GM20431 (cell line): ENCODE data around the gene SLC10A7.

Experiments used
- in situ Hi-C: fragments of 300-500 bp; cut with MseI, MboI; formaldehyde crosslinking; loops from one replicate; pipeline ENCODE4 v1.15.0; 2020; ENCODE audit warnings: low sequenced_read_pairs; ENCODE audit not compliant: unreplicated experiment

The SLC10A7 gene

GRCh38 chr4:146498291-146498690 is 23.4 kb downstream of the SLC10A7 start:
- in situ Hi-C loops: no loop called here

DNA sequence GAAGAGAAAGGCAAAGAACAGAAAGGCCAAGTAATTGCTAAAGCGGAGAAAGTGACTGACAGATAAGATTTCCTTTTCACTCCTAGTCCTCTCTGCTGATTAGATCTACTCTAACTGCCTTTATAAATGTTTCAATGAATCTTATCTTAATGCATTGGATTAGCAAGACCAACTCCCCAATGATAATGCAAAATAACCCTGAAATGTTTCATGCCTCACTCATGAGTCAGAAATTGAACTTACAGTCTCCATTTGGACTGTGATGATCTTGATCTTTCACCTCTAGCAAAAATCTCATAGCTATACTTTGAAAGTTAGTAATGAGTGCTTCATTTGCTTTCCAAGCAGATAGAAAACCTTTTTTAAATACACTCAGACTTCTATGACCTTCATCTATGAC is 26.5 kb downstream of the SLC10A7 start:
- in situ Hi-C loops: no loop called here

DNA sequence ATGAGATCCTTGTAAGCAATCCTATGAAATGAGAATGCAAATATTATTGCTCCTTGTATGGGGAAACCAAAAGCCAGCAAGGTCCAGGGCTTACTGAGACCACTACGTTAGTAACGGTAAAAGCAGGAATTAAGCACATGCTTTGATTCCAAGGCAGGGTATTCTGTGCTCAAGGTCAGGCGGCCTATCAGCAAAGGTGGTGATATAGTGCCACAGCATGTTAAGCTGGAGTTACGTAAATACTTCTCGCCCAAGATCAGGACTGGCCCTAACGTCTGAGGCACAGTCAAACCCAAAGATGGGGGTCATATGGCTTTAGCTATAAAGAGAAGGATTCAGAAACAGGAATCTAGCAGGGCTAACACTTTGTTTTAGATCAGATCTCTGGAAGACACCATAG is 27.6 kb downstream of the SLC10A7 start:
- in situ Hi-C loops: no loop called here

- in situ Hi-C loops: no loop called here
Measured at GRCh38 chr4:146490106-146490505, 31.6 kb downstream of the SLC10A7 start.

GRCh38 chr4:146488495-146489174 is 33.1 kb downstream of the SLC10A7 start:
- in situ Hi-C loops: no loop called here

DNA sequence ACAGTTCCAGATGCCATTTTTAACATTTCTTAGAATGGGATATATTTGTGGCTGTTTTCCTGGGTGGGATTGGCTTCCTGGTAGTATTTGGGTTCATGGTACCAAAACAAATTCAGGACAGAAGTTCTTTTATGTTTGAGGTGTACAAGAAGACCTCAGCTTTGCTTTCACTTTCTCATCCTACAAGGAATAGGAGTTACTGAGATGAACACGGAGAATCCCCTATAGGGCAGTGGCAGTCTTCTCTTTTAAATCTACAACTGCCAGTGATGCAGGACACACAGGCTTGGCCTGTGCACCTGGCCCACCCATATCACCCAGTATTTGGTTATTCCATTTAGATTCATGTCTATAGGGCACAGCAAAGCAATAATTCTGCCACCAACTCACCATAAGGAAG is 35.2 kb downstream of the SLC10A7 start:
- in situ Hi-C loops: no loop called here

GRCh38 chr4:146485968-146486367 is 35.8 kb downstream of the SLC10A7 start:
- in situ Hi-C loops: no loop called here

GRCh38 chr4:146482788-146483187 is 39.0 kb downstream of the SLC10A7 start:
- in situ Hi-C loops: no loop called here

DNA sequence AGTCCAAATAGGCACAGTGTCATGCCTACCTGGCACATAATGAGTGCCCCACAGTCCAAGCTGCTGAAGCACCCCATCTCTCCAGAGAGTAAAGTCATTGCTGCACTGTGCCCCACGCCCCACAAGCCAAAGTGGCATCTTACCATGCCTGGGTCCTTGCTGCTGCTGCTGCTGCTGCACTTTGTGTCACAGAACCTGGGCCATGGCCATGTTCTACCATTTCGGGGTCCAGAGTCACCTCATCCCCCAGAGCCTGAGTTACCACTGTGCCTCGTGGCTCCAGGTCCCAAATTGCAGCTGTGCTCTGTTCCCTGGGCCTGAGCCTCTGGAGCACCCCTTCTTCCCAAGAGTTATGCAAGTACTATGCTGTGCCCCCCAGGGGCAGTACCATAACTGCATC is 40.5 kb downstream of the SLC10A7 start:
- in situ Hi-C loops: no loop called here

DNA sequence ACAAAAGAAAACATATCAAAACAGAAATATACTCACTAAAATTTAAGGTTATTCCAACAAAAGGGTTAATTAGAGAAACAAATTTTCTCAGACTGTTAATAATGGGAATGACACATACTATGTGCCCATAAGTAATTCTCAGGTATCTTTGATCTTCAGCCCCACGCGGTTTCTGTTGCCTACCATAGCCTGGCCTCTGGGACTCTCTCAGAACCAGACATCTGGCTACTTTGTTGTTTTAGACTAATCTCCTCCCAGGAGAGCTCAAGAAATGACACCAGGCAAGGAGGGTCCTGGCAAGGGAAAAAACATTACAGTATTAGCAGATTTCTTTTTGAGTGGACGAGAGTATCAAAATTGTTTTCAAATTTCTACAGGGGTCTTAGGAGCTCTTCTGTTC is 43.7 kb downstream of the SLC10A7 start:
- in situ Hi-C loops: no loop called here

- in situ Hi-C loops: no loop called here
Measured at GRCh38 chr4:146477054-146477453, 44.7 kb downstream of the SLC10A7 start.

- in situ Hi-C loops: no loop called here
Measured at GRCh38 chr4:146472404-146472803, 49.3 kb downstream of the SLC10A7 start.

GRCh38 chr4:146470604-146471003 is 51.1 kb downstream of the SLC10A7 start:
- in situ Hi-C loops: no loop called here

GRCh38 chr4:146469022-146469421 is 52.7 kb downstream of the SLC10A7 start:
- in situ Hi-C loops: no loop called here

DNA sequence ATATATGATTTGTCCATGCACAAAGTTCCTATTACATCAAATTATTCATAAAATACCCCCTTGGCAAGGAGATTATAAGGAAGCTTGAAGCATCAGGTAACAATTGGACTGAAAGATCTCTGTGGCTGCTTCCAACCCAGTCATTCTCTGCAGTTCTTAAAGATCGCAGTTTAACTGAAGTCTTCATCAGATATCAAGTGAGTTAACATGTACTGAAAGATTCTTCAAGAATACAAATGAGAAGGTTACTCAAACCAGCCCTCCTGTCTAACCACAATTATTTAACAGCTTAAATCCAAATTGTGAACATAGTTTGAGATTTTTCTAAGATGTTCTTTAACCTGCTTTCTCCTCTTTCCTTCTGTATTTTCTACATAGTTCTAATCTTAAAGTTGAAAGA is 56.1 kb downstream of the SLC10A7 start:
- in situ Hi-C loops: no loop called here

DNA sequence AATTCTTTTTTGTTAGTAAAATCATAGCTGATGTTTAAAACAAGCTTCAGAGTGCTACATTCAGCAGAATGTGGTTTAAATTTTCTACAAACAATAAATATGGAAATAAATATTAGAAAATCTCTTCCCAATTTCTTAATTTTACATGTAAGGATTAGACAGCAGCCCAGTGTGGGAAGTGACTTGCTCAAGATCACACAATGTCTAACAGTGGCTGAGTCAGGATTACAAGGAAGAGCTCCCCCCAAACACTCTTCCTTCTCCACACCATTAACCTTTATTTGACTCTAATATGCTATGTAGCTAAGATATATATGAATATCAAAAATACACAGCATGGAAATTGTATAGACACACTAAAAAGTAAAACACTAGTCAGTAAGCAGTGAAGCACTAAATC is 59.5 kb downstream of the SLC10A7 start:
- in situ Hi-C loops: no loop called here

DNA sequence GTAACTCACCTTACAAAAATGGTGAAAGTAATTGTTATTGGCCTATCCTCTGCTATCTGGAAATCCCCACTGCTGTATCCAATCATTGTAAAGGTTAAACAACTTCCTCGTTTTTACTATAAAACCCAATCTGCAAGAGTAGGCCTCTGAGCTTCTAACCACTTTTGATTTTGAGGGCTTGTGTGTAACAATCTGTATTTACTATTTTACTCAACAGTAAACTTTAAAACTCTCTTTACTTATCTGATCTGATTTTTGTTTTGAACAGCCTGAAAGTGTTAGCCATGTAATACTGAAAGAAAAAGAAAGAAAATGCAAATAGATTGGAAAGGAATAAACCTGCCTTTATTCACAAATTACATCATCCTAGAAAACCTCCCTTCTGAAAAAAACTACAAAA is 63.1 kb downstream of the SLC10A7 start:
- in situ Hi-C loops: no loop called here

DNA sequence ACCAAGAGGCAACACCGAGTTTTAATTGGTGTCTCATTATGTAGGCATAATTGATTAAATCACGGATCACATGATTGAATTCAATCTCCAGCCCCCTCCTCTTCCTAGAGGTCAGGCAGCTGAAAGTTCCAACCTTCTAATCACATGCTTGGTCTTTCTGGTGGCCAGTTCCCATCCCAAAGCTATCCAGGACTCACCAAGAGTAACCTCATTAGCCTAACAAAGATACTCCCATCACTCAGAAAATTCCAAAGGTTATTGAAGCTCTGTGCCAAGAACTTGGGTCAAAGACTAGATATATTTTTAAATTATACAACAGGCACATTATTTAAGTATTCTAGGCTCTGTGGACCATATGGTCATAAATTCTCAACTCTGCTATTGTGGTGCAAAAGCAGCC is 65.1 kb downstream of the SLC10A7 start:
- in situ Hi-C loops: no loop called here

- in situ Hi-C loops: no loop called here
Measured at GRCh38 chr4:146453181-146453807, 68.4 kb downstream of the SLC10A7 start.

DNA sequence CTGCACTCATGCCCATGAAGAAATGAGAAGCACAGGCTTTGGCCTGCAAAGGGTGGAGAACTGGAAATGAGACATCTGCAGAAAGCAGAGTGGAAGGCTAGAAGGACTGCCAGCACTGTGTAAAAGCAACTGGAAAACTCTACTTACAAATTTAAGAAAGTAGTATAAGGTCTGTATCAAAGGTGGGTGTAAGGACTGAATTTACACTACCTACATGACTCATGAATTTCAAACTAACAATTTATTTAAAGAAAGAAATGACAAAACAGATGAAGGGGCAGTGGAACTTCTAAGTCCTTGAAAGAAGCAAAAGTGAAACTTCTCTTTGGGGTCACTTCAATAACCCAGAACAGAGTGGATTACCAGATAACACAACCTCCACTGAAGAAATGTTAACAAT is 71.2 kb downstream of the SLC10A7 start:
- in situ Hi-C loops: no loop called here

DNA sequence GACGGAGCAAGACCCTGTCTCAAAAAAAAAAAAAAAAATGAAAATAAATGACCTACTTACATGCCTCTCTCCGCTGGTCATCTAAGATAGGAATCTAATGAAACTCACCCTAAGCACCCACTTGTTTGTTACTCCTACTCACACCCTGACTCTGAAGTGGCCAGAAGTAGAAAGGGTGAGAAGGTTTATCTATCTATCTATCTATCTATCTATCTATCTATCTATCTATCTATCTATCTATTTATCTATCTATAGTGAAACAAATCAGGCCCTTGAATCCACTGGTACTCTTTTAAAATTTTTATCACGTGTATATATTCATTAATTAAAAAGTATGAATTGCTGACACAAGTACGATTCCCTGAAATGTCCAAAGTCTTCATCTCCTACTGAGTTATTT is 75.2 kb downstream of the SLC10A7 start:
- in situ Hi-C loops: no loop called here
